HG02852 (cell line): ENCODE measurements around the gene SLC1A2.

ENCODE experiments used
- ATAC-seq: cut with Tn5 transposase; IDR thresholded peaks from one replicate; pipeline ENCODE4 v1.9.1; 2021; ENCODE audit warnings: mild to moderate bottlenecking, moderate library complexity; ENCODE audit not compliant: unreplicated experiment

SLC1A2 gene

GRCh38 chr11:35419184-35419829 lies at the start of gene SLC1A2:
TSS of gene SLC1A2 (minus strand) at chr11:35419558. CDS start at chr11:35418966, 592 bp downstream.
- ATAC-seq: no peak

GRCh38 chr11:35466058-35466457 lies 46.7 kb upstream of the SLC1A2 start:
- ATAC-seq: no peak

- ATAC-seq: no peak
These were observed 45.0 kb upstream of the SLC1A2 start for GRCh38 chr11:35464308-35464707.

GRCh38 chr11:35463331-35463751 lies 44.0 kb upstream of the SLC1A2 start:
- no peak for ATAC-seq

GRCh38 chr11:35461917-35462538 lies 42.7 kb upstream of the SLC1A2 start:
- ATAC-seq: no peak

GRCh38 chr11:35459489-35459888 lies 40.1 kb upstream of the SLC1A2 start:
- no peak for ATAC-seq

GRCh38 chr11:35458846-35459245 lies 39.5 kb upstream of the SLC1A2 start:
- no peak for ATAC-seq

GRCh38 chr11:35454362-35454761 lies 35.0 kb upstream of the SLC1A2 start:
- ATAC-seq: no peak

GRCh38 chr11:35436581-35437250 lies 17.4 kb upstream of the SLC1A2 start:
- no peak for ATAC-seq

- no peak for ATAC-seq
These were observed 14.2 kb upstream of the SLC1A2 start for GRCh38 chr11:35433588-35433987.

- no peak for ATAC-seq
These were observed 13.1 kb upstream of the SLC1A2 start for GRCh38 chr11:35432464-35432863.

- ATAC-seq: no peak
These were observed 7.7 kb upstream of the SLC1A2 start for GRCh38 chr11:35427071-35427470.

GRCh38 chr11:35426351-35426750 lies 7.0 kb upstream of the SLC1A2 start:
- no peak for ATAC-seq

GRCh38 chr11:35425603-35426212 lies 6.3 kb upstream of the SLC1A2 start:
- ATAC-seq: no peak

- ATAC-seq: no peak
These were observed 5.0 kb upstream of the SLC1A2 start for GRCh38 chr11:35424157-35424940.

- no peak for ATAC-seq
These were observed 1.0 kb upstream of the SLC1A2 start for GRCh38 chr11:35420371-35420770.

GRCh38 chr11:35419830-35420333 lies 524 bp upstream of the SLC1A2 start:
- ATAC-seq: no peak

- ATAC-seq: no peak
These were observed 825 bp downstream of the SLC1A2 start for GRCh38 chr11:35418282-35419183.

- ATAC-seq: no peak
These were observed 3.9 kb downstream of the SLC1A2 start for GRCh38 chr11:35415487-35415886.

- ATAC-seq: no peak
These were observed 4.6 kb downstream of the SLC1A2 start for GRCh38 chr11:35414776-35415175.
